ENCODE results near the gene CMTM8.
A peak's percentile ranks its signal among the peaks of the same experiment; 100 is the strongest.
"Not testable (repeated sequence)": the region's sequence is repeated elsewhere in the genome, so short reads cannot be mapped to it uniquely, and the experiment has no call there.

CMTM8 gene

GRCh38 chr3:32376115-32376514 is 137.6 kb downstream of the CMTM8 start:
- DNase-seq (ENCODE audit: low read depth in 2 of 2), result peak; percentile 73 to 95

DNA sequence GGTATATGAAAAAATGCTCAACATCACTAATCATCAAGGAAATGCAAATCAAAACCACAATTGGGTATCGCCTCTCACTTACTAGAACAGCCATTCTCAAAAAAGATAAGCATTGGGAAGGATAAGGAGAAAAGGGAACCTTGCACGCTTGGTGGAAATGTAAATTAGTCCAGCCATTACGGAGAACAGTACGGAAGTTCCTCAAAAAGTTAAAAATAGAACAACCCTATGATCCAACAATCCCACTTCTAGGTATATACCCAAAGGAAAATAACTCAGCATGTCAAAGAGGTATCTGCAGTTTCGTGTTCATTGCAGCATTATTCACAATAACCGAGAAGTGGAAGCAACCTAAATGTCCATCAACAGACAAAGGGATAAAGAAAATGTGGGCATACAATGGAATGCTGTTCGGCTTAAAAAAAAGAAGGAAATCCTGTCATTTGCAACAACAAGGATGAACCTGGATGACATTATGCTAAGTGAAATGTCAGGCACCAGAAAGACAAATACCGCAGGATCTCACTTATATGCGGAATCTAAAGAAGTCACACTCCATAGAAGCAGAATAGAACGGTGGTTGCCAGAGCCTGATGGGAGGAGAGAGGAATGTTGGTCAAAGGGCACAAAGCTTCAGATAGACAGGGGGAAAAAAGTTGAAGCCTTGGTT is 141.5 kb downstream of the CMTM8 start:
- no peak overlapping the region for H3K4me3 ChIP-seq (replicated peaks in 1 of 2; ENCODE audit: low read depth in 2 of 2, low read length in 2 of 2)
- TF ChIP-seq, protein P1, sequence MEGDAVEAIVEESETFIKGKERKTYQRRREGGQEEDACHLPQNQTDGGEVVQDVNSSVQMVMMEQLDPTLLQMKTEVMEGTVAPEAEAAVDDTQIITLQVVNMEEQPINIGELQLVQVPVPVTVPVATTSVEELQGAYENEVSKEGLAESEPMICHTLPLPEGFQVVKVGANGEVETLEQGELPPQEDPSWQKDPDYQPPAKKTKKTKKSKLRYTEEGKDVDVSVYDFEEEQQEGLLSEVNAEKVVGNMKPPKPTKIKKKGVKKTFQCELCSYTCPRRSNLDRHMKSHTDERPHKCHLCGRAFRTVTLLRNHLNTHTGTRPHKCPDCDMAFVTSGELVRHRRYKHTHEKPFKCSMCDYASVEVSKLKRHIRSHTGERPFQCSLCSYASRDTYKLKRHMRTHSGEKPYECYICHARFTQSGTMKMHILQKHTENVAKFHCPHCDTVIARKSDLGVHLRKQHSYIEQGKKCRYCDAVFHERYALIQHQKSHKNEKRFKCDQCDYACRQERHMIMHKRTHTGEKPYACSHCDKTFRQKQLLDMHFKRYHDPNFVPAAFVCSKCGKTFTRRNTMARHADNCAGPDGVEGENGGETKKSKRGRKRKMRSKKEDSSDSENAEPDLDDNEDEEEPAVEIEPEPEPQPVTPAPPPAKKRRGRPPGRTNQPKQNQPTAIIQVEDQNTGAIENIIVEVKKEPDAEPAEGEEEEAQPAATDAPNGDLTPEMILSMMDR (IDR thresholded peaks at IDR 0.05; ENCODE audit: low read depth, low read length), result no peak
- DNase-seq (ENCODE audit: low read depth in 2 of 2), result no peak

More at GRCh38 chr3:32376115-32376514, 137.6 kb downstream of the CMTM8 start:
- TF ChIP-seq, protein P1 (IDR thresholded peaks at IDR 0.05; ENCODE audit: low read depth, low read length), result no peak
- H3K4me3 ChIP-seq (replicated peaks in 1 of 2; ENCODE audit: low read depth in 2 of 2, low read length in 2 of 2), result no peak overlapping the region

GRCh38 chr3:32381922-32382321 is 143.4 kb downstream of the CMTM8 start:
- DNase-seq (ENCODE audit: low read depth in 2 of 2), result no peak
- TF ChIP-seq, protein P1 (IDR thresholded peaks at IDR 0.05; ENCODE audit: low read depth, low read length), result no peak
- H3K4me3 ChIP-seq (replicated peaks in 1 of 2; ENCODE audit: low read depth in 2 of 2, low read length in 2 of 2), result no peak overlapping the region

DNA sequence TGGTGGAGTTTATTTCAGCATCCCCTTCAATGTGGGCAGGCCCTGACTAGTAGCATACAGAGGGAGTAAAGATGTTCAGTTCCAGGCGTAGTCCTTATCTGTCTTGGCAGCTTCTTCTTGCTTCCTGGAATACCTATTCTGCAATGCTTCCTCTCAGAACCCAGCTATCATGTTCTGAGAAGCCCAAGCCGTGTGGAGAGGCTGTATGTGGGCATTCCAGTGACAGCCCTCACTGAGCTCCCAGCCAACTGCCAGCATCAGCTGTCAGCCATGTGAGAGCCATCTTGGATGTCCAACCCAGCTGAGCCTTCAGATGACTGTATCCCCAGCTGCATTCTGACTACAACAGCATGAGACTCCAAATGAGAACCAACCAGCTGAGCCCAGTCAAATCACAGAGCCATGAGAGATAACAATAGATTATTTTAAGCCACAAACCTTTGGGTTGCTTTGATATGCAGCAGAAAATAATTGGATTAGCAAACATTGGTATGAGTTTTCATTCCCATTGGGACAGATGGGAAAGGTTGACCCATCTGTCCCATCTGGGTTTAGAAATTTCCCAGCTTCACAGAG is 144.7 kb downstream of the CMTM8 start:
- TF ChIP-seq, protein P1 (IDR thresholded peaks at IDR 0.05; ENCODE audit: low read depth, low read length), result no peak
- no peak overlapping the region for H3K4me3 ChIP-seq (replicated peaks in 1 of 2; ENCODE audit: low read depth in 2 of 2, low read length in 2 of 2)
- peak in 1 of 2 donors; percentile 64 for DNase-seq (ENCODE audit: low read depth in 2 of 2)

DNA sequence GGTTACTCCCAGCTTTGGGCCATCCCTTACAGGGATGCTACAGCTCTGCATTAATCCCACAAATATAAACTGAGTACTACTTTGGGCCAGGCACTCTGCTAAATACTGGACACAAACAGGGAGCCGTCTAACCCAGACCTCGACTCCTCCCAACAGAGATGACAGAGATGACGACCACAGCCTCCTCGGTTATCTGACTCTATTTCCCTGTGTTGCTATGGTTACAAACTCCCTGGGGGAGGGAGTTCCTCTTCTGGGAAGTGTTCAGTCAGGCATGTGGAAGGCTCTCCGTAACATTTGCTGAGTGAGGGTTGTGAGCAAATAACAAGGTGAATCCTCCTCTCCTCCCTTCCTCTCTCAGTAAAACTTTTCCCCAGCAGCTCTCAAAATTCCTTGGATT is 146.5 kb downstream of the CMTM8 start:
- TF ChIP-seq, protein P1 (IDR thresholded peaks at IDR 0.05; ENCODE audit: low read depth, low read length), result no peak
- no peak overlapping the region for H3K4me3 ChIP-seq (replicated peaks in 1 of 2; ENCODE audit: low read depth in 2 of 2, low read length in 2 of 2)
- peak; percentile 63 to 88 for DNase-seq (ENCODE audit: low read depth in 2 of 2)

GRCh38 chr3:32387512-32387911 is 149.0 kb downstream of the CMTM8 start:
- no peak overlapping the region for H3K4me3 ChIP-seq (replicated peaks in 1 of 2; ENCODE audit: low read depth in 2 of 2, low read length in 2 of 2)
- DNase-seq (ENCODE audit: low read depth in 2 of 2), result no peak
- TF ChIP-seq, protein P1 (IDR thresholded peaks at IDR 0.05; ENCODE audit: low read depth, low read length), result no peak

GRCh38 chr3:32389577-32389976 is 151.1 kb downstream of the CMTM8 start:
- DNase-seq (ENCODE audit: low read depth in 2 of 2), result peak; percentile 25 to 44

More at GRCh38 chr3:32389577-32389976, 151.1 kb downstream of the CMTM8 start:
- H3K4me3 ChIP-seq (replicated peaks in 1 of 2; ENCODE audit: low read depth in 2 of 2, low read length in 2 of 2), result not testable (repeated sequence)

Data from cardiac fibroblast (primary cell).